ENCODE results near the gene ACSS3.
"Not testable (repeated sequence)": the region's sequence is repeated elsewhere in the genome, so short reads cannot be mapped to it uniquely, and the experiment has no call there.

The ACSS3 gene

GRCh38 chr12:81167694-81168093 lies 89.8 kb downstream of the ACSS3 start:
- DNase-seq (ENCODE audit: low read depth, low spot score): no peak

- DNase-seq (ENCODE audit: low read depth, low spot score): no peak
These were observed 90.6 kb downstream of the ACSS3 start for GRCh38 chr12:81168445-81168844.

GRCh38 chr12:81170072-81170471 lies 92.2 kb downstream of the ACSS3 start:
- DNase-seq (ENCODE audit: low read depth, low spot score): no peak

- no peak for DNase-seq (ENCODE audit: low read depth, low spot score)
These were observed 95.0 kb downstream of the ACSS3 start for GRCh38 chr12:81172851-81173250.

- no peak for DNase-seq (ENCODE audit: low read depth, low spot score)
These were observed 96.8 kb downstream of the ACSS3 start for GRCh38 chr12:81174664-81175063.

- DNase-seq (ENCODE audit: low read depth, low spot score): no peak
These were observed 98.9 kb downstream of the ACSS3 start for GRCh38 chr12:81176796-81177195.

- no peak for DNase-seq (ENCODE audit: low read depth, low spot score)
These were observed 103.8 kb downstream of the ACSS3 start for GRCh38 chr12:81181691-81182090.

- no peak for DNase-seq (ENCODE audit: low read depth, low spot score)
These were observed 109.8 kb downstream of the ACSS3 start for GRCh38 chr12:81187686-81188085.

- no peak for DNase-seq (ENCODE audit: low read depth, low spot score)
These were observed 118.7 kb downstream of the ACSS3 start for GRCh38 chr12:81196595-81196994.

- DNase-seq (ENCODE audit: low read depth, low spot score): not testable (repeated sequence)
These were observed 122.7 kb downstream of the ACSS3 start for GRCh38 chr12:81200561-81200960.

GRCh38 chr12:81203671-81204204 lies 125.9 kb downstream of the ACSS3 start:
- no peak for DNase-seq (ENCODE audit: low read depth, low spot score)

- no peak for DNase-seq (ENCODE audit: low read depth, low spot score)
These were observed 127.5 kb downstream of the ACSS3 start for GRCh38 chr12:81205416-81205815.

GRCh38 chr12:81206429-81206828 lies 128.6 kb downstream of the ACSS3 start:
- DNase-seq (ENCODE audit: low read depth, low spot score): no peak

GRCh38 chr12:81207173-81207572 lies 129.3 kb downstream of the ACSS3 start:
- DNase-seq (ENCODE audit: low read depth, low spot score): no peak

GRCh38 chr12:81207664-81208063 lies 129.8 kb downstream of the ACSS3 start:
- no peak for DNase-seq (ENCODE audit: low read depth, low spot score)

GRCh38 chr12:81208187-81208911 lies 130.5 kb downstream of the ACSS3 start:
- DNase-seq (ENCODE audit: low read depth, low spot score): no peak

GRCh38 chr12:81209012-81209411 lies 131.1 kb downstream of the ACSS3 start:
- no peak for DNase-seq (ENCODE audit: low read depth, low spot score)

- DNase-seq (ENCODE audit: low read depth, low spot score): not testable (repeated sequence)
These were observed 131.9 kb downstream of the ACSS3 start for GRCh38 chr12:81209772-81210225.

GRCh38 chr12:81211306-81211705 lies 133.4 kb downstream of the ACSS3 start:
- no peak for DNase-seq (ENCODE audit: low read depth, low spot score)

- DNase-seq (ENCODE audit: low read depth, low spot score): no peak
These were observed 135.3 kb downstream of the ACSS3 start for GRCh38 chr12:81212996-81213696.

GRCh38 chr12:81216739-81217138 lies 138.9 kb downstream of the ACSS3 start:
- no peak for DNase-seq (ENCODE audit: low read depth, low spot score)

- DNase-seq (ENCODE audit: low read depth, low spot score): no peak
These were observed 143.8 kb downstream of the ACSS3 start for GRCh38 chr12:81221681-81222080.
